Measurements from ENCODE around the gene ARHGEF7. TPM values are rescaled to one million over a fixed set of nuclear protein-coding genes. Genes with fewer than 3 reads are reported as not detected.

ARHGEF7 gene
- total RNA-seq, 2 experiments from 2014 or later, result 67.9 to 68.9 TPM

DNA sequence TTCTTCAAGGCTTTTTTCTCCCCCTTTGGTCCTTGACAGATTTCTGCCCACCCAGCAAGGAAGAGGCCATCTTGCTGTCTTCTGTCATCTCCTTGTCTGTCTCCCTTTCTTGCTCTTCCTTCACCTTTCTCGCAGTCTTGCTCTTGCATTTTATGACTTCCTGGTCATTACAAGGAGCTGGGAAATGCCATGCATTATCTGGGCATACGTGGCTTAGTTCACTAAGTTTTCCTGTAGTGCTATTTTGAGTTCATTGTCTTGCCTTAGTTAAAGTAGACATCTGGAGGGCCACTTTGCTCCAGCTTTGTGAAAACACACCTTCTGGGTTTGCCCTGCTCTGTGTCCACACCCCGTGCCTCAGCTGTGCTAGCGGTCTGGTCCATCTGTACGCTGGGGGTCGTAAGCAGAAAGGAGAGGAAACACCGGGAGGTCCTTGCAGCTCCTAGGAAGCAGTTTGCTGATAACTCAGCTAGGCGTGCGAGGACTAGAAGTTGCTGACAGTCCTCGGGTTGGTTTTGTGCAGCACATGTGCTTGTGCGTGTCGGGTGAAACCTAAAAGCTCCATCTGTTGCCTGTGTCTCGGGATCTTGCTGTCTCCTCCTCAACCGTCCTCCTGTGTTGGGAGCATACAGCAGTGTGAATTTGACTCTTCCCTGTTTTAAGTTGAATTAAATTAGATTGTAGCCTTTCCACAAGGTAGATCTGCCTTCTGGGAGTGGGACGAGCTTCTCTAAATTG is 59.4 kb downstream of the ARHGEF7 start:
- DNase-seq, result no peak
- Mint-ChIP-seq H3K4me3 (no peak overlapping the region), H3K27me3 (no peaks in the 10 kb centered on the region), H3K27ac (no peak overlapping the region), H3K36me3 (ENCODE audit: low read depth) (peaks cover 81% of the 10 kb centered on the region), H3K4me1 (peaks cover 55% of the 10 kb centered on the region), H3K9me3 (peaks cover 9% of the 10 kb centered on the region)
- ChIA-PET CTCF (no interaction called here), POLR2A (interaction anchor here (0.9 to 1.5 kb wide), 2 partner anchors 10 to 22 kb away, joined by 3 read pairs; no protein-coding TSS in a partner anchor)

- CTCF ChIA-PET, result no interaction called here
These were observed 60.3 kb downstream of the ARHGEF7 start for GRCh38 chr13:111175372-111175771.

DNA sequence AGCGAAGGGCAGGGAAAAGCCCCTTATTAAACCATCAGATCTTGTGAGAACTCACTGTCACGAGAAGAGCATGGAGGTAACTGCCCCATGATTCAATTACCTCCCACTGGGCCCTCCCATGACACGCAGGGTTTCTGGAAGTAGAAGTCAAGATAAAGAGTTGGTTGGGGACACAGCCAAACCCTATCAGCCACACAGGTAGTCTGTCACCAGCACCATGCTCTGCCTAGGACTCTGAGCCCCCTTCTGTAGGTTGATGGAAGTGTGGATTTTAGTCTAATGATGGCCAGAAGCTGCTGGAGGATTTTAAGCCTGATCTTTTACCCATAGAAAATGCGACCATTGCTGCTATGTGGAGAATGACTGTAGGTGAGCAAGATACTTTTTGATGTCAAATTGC is 60.8 kb downstream of the ARHGEF7 start:
- H3K27ac Mint-ChIP-seq, result peak overlapping the region; percentile 57
- H3K4me1 Mint-ChIP-seq, result peaks cover 67% of the 10 kb centered on the region
- peaks cover 9% of the 10 kb centered on the region for H3K9me3 Mint-ChIP-seq
- H3K36me3 Mint-ChIP-seq (ENCODE audit: low read depth), result peaks cover 82% of the 10 kb centered on the region
- no peak overlapping the region for H3K4me3 Mint-ChIP-seq
- DNase-seq, result no peak
- CTCF ChIA-PET, result no interaction called here
- no peaks in the 10 kb centered on the region for H3K27me3 Mint-ChIP-seq
- POLR2A ChIA-PET, result no interaction called here

More at GRCh38 chr13:111175372-111175771, 60.3 kb downstream of the ARHGEF7 start:
- POLR2A ChIA-PET, result interaction anchor here (1.5 kb wide), 1 partner anchor 23 kb away, joined by 3 read pairs; no protein-coding TSS in a partner anchor
- Mint-ChIP-seq H3K36me3 (ENCODE audit: low read depth) (peaks cover 82% of the 10 kb centered on the region), H3K27ac (peak overlapping the region; percentile 57), H3K9me3 (peaks cover 9% of the 10 kb centered on the region), H3K4me1 (peaks cover 63% of the 10 kb centered on the region), H3K4me3 (no peak overlapping the region), H3K27me3 (no peaks in the 10 kb centered on the region)
- no peak for DNase-seq

GRCh38 chr13:111176421-111176820 is 61.3 kb downstream of the ARHGEF7 start:
- peaks cover 9% of the 10 kb centered on the region for H3K9me3 Mint-ChIP-seq
- peaks cover 85% of the 10 kb centered on the region for H3K36me3 Mint-ChIP-seq (ENCODE audit: low read depth)
- no peak for DNase-seq
- ChIA-PET CTCF (no interaction called here), POLR2A (interaction anchor here (1.8 kb wide), 1 partner anchor 13 kb away, joined by 6 read pairs; no protein-coding TSS in a partner anchor)
- H3K27ac Mint-ChIP-seq, result peak overlapping the region; percentile 57
- no peaks in the 10 kb centered on the region for H3K27me3 Mint-ChIP-seq
- no peak overlapping the region for H3K4me3 Mint-ChIP-seq
- peaks cover 69% of the 10 kb centered on the region for H3K4me1 Mint-ChIP-seq

- H3K27me3 Mint-ChIP-seq, result no peaks in the 10 kb centered on the region
These were observed 62.1 kb downstream of the ARHGEF7 start for GRCh38 chr13:111177081-111177711.

GRCh38 chr13:111177921-111178320 is 62.8 kb downstream of the ARHGEF7 start:
- Mint-ChIP-seq H3K4me1 (peaks cover 65% of the 10 kb centered on the region), H3K36me3 (ENCODE audit: low read depth) (peaks cover 74% of the 10 kb centered on the region), H3K27ac (peak overlapping the region; percentile 91), H3K9me3 (peaks cover 9% of the 10 kb centered on the region), H3K4me3 (no peak overlapping the region), H3K27me3 (no peaks in the 10 kb centered on the region)
- ChIA-PET POLR2A (interaction anchor here (0.7 to 1.8 kb wide), 4 partner anchors 11 to 1410 kb away, joined by 3 to 6 read pairs (median 4); partner anchors contain the start of gene TUBGCP3), CTCF (no interaction called here)
- no peak for DNase-seq

More at GRCh38 chr13:111177081-111177711, 62.1 kb downstream of the ARHGEF7 start:
- Mint-ChIP-seq H3K4me1 (peaks cover 65% of the 10 kb centered on the region), H3K9me3 (peaks cover 9% of the 10 kb centered on the region), H3K27ac (peak overlapping the region; percentile 91), H3K36me3 (ENCODE audit: low read depth) (peaks cover 82% of the 10 kb centered on the region), H3K4me3 (peak overlapping the region; percentile 46)
- POLR2A ChIA-PET, result interaction anchor here (0.7 to 1.8 kb wide), 4 partner anchors 12 to 1411 kb away, joined by 3 to 6 read pairs (median 4); partner anchors contain the start of gene TUBGCP3
- peak; percentile 71 for DNase-seq
- CTCF ChIA-PET, result no interaction called here

DNA sequence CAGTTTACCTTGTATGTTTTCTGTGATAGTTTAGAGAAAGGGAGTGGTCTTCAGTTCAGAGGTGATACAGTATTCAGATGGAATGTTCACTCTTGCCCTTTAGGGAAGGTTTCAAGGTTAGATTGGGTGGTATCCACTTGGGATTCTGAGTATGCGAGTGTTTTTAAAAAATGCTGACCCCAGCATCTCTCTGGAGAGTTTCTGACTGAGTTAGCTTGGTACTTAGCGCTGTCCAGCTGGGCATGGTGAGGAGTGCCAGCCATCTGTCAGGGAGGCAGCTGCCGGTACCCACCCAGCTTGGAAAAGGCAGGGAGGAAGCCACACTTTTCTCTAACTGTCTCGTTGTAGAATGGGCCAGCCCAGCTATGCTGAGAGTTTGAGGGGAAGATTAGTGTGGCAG is 63.3 kb downstream of the ARHGEF7 start:
- H3K36me3 Mint-ChIP-seq (ENCODE audit: low read depth), result peaks cover 70% of the 10 kb centered on the region
- POLR2A ChIA-PET, result interaction anchor here (1.0 to 1.8 kb wide), 3 partner anchors 11 to 26 kb away, joined by 3 to 6 read pairs (median 4); no protein-coding TSS in a partner anchor
- no peak overlapping the region for H3K4me3 Mint-ChIP-seq
- peaks cover 69% of the 10 kb centered on the region for H3K4me1 Mint-ChIP-seq
- peak overlapping the region; percentile 91 for H3K27ac Mint-ChIP-seq
- peaks cover 9% of the 10 kb centered on the region for H3K9me3 Mint-ChIP-seq
- H3K27me3 Mint-ChIP-seq, result no peaks in the 10 kb centered on the region
- CTCF ChIA-PET, result no interaction called here
- no peak for DNase-seq

GRCh38 chr13:111179908-111180760 is 65.0 kb downstream of the ARHGEF7 start:
- H3K9me3 Mint-ChIP-seq, result peaks cover 3% of the 10 kb centered on the region
- no peaks in the 10 kb centered on the region for H3K27me3 Mint-ChIP-seq
- ChIA-PET POLR2A (interaction anchor here (0.8 to 1.3 kb wide), 3 partner anchors 9 to 23 kb away, joined by 3 to 14 read pairs (median 3); no protein-coding TSS in a partner anchor), CTCF (interaction anchor here (0.7 kb wide), 1 partner anchor 112 kb away, joined by 3 read pairs; no protein-coding TSS in a partner anchor)
- H3K36me3 Mint-ChIP-seq (ENCODE audit: low read depth), result peaks cover 60% of the 10 kb centered on the region
- no peak overlapping the region for H3K4me3 Mint-ChIP-seq
- H3K4me1 Mint-ChIP-seq, result peaks cover 83% of the 10 kb centered on the region
- no peak for DNase-seq
- H3K27ac Mint-ChIP-seq, result peak overlapping the region; percentile 76

DNA sequence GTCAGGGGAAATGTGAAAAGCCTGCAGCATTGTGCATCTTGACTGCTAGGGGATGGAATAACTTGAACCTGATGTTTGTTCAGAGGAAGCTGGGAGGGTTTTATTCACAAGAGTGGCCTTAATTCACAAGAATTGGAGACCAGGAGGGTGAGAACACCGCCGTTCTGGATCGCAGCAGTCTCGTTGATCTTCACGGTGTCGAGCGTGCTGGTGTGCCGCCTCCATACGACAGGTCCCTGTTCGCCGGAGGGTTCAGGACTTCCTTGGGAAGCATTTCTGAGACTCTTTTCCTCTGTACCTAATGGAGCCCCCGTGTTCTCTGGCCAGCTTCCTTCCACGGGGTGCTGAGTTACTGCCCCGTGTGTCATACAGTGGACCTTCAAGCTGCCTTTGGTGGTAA is 66.9 kb downstream of the ARHGEF7 start:
- no peaks in the 10 kb centered on the region for H3K27me3 Mint-ChIP-seq
- no peak overlapping the region for H3K27ac Mint-ChIP-seq
- no peak overlapping the region for H3K4me3 Mint-ChIP-seq
- ChIA-PET CTCF (interaction anchor here (1.9 kb wide), 1 partner anchor 20 kb away, joined by 4 read pairs; no protein-coding TSS in a partner anchor), POLR2A (no interaction called here)
- peaks cover 84% of the 10 kb centered on the region for H3K4me1 Mint-ChIP-seq
- no peak for DNase-seq
- H3K36me3 Mint-ChIP-seq (ENCODE audit: low read depth), result peaks cover 43% of the 10 kb centered on the region
- no peaks in the 10 kb centered on the region for H3K9me3 Mint-ChIP-seq

DNA sequence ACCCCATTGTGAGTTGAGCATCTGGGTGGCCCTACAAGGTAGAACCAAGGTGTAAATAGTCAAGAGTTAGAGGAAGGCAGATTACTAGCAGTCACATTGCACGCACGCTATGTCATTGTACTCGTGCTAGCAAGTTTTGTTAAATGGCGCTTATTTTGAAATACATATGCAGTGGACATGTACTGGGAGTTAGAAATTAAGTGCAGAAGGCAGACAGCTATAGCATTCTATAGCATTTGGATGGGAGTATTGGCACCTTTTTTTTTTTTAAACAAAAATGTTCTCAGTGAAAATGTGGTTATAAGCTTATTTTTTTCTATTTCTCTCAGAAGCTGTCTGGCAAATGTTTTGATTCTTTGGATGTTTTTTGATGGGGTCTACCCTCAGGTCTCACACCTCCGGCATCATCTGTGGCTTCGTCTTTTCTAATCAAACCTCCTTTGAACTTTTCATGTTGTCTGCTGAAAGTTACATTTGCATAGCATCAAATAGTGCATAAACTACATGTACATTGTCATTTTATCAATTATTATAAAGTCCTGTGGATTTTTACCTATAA is 68.1 kb downstream of the ARHGEF7 start:
- no peak overlapping the region for H3K27ac Mint-ChIP-seq
- ChIA-PET POLR2A (interaction anchor here (1.5 kb wide), 1 partner anchor 30 kb away, joined by 6 read pairs; no protein-coding TSS in a partner anchor), CTCF (interaction anchor here (1.9 to 2.5 kb wide), 2 partner anchors 21 to 32 kb away, joined by 4 to 6 read pairs; no protein-coding TSS in a partner anchor)
- no peaks in the 10 kb centered on the region for H3K27me3 Mint-ChIP-seq
- H3K36me3 Mint-ChIP-seq (ENCODE audit: low read depth), result peaks cover 37% of the 10 kb centered on the region
- peaks cover 84% of the 10 kb centered on the region for H3K4me1 Mint-ChIP-seq
- no peaks in the 10 kb centered on the region for H3K9me3 Mint-ChIP-seq
- no peak for DNase-seq
- no peak overlapping the region for H3K4me3 Mint-ChIP-seq

DNA sequence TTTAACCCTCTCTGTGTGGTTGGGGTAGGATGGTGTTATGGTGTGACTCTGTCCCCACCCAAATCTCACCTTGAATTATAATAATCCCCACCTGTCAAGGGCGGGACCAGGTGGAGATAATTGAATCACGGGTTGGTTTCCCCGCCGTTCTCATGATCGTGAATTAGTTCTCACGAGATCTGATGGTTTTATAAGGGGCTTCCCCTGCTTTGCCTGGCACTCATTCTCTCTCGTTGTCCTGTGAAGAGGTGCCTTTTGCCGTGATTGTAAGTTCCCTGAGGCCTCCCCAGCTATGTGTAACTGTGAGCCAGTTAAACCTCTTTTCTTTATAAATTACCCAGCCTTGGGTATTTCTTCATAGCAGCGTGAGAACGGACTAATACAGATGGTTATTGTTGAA is 68.8 kb downstream of the ARHGEF7 start:
- peaks cover 86% of the 10 kb centered on the region for H3K4me1 Mint-ChIP-seq
- CTCF ChIA-PET, result interaction anchor here (2.5 kb wide), 1 partner anchor 31 kb away, joined by 6 read pairs; no protein-coding TSS in a partner anchor
- no peak overlapping the region for H3K27ac Mint-ChIP-seq
- DNase-seq, result no peak
- peaks cover 33% of the 10 kb centered on the region for H3K36me3 Mint-ChIP-seq (ENCODE audit: low read depth)
- no peak overlapping the region for H3K4me3 Mint-ChIP-seq
- H3K9me3 Mint-ChIP-seq, result no peaks in the 10 kb centered on the region
- POLR2A ChIA-PET, result interaction anchor here (1.5 to 2.2 kb wide), 2 partner anchors 31 to 270 kb away, joined by 6 to 9 read pairs; partner anchors contain the start of gene ANKRD10
- no peaks in the 10 kb centered on the region for H3K27me3 Mint-ChIP-seq

All from activated CD4-positive, alpha-beta memory T cell treated with anti-CD3 and anti-CD28 coated beads, Interleukin-2, amount 10 ng/mL, durations not matched to agents 7 days and 5 days (primary cell).